Measurements from ENCODE around the gene PRKCA. TPM values are rescaled to one million over a fixed set of nuclear protein-coding genes. Genes with fewer than 3 reads are reported as not detected.
"Not testable (repeated sequence)": the region's sequence is repeated elsewhere in the genome, so short reads cannot be mapped to it uniquely, and the experiment has no call there.

The PRKCA gene
- total and polyA plus RNA-seq, 2 experiments from 2014 or later: 6.4 to 35.4 TPM

DNA sequence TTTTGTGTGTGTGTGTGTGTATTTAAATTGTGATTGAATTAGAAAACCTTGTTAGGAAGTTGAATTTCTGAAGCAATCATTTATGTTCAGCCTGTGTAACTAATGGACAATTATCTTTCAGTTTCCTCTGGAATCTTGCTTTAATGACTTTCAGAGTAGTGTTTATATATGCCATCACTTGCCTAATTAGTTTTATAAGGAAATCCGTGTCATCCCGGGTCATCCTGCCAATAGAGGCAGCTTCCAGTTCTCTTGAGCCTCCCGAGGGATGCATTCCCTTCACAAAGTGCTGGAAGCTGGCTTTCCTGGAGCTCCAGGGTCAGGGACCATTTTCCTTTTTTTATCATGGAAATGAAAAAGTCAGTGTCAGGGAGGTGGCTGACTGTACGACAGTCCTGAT lies 42.9 kb downstream of the PRKCA start (continued):
- TF ChIP-seq, protein P1, sequence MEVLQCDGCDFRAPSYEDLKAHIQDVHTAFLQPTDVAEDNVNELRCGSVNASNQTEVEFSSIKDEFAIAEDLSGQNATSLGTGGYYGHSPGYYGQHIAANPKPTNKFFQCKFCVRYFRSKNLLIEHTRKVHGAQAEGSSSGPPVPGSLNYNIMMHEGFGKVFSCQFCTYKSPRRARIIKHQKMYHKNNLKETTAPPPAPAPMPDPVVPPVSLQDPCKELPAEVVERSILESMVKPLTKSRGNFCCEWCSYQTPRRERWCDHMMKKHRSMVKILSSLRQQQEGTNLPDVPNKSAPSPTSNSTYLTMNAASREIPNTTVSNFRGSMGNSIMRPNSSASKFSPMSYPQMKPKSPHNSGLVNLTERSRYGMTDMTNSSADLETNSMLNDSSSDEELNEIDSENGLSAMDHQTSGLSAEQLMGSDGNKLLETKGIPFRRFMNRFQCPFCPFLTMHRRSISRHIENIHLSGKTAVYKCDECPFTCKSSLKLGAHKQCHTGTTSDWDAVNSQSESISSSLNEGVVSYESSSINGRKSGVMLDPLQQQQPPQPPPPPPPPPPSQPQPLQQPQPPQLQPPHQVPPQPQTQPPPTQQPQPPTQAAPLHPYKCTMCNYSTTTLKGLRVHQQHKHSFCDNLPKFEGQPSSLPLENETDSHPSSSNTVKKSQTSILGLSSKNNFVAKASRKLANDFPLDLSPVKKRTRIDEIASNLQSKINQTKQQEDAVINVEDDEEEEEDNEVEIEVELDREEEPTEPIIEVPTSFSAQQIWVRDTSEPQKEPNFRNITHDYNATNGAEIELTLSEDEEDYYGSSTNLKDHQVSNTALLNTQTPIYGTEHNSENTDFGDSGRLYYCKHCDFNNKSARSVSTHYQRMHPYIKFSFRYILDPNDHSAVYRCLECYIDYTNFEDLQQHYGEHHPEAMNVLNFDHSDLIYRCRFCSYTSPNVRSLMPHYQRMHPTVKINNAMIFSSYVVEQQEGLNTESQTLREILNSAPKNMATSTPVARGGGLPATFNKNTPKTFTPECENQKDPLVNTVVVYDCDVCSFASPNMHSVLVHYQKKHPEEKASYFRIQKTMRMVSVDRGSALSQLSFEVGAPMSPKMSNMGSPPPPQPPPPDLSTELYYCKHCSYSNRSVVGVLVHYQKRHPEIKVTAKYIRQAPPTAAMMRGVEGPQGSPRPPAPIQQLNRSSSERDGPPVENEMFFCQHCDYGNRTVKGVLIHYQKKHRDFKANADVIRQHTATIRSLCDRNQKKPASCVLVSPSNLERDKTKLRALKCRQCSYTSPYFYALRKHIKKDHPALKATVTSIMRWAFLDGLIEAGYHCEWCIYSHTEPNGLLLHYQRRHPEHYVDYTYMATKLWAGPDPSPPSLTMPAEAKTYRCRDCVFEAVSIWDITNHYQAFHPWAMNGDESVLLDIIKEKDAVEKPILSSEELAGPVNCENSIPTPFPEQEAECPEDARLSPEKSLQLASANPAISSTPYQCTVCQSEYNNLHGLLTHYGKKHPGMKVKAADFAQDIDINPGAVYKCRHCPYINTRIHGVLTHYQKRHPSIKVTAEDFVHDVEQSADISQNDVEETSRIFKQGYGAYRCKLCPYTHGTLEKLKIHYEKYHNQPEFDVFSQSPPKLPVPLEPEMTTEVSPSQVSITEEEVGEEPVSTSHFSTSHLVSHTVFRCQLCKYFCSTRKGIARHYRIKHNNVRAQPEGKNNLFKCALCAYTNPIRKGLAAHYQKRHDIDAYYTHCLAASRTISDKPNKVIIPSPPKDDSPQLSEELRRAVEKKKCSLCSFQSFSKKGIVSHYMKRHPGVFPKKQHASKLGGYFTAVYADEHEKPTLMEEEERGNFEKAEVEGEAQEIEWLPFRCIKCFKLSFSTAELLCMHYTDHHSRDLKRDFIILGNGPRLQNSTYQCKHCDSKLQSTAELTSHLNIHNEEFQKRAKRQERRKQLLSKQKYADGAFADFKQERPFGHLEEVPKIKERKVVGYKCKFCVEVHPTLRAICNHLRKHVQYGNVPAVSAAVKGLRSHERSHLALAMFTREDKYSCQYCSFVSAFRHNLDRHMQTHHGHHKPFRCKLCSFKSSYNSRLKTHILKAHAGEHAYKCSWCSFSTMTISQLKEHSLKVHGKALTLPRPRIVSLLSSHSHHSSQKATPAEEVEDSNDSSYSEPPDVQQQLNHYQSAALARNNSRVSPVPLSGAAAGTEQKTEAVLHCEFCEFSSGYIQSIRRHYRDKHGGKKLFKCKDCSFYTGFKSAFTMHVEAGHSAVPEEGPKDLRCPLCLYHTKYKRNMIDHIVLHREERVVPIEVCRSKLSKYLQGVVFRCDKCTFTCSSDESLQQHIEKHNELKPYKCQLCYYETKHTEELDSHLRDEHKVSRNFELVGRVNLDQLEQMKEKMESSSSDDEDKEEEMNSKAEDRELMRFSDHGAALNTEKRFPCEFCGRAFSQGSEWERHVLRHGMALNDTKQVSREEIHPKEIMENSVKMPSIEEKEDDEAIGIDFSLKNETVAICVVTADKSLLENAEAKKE (CRISPR knock-in tag; IDR thresholded peaks at IDR 0.05): no peak
- TF ChIP-seq POLR2AphosphoS5 (IDR thresholded peaks at IDR 0.05; ENCODE audit: low read depth): no peak
- TF ChIP-seq, protein P2, sequence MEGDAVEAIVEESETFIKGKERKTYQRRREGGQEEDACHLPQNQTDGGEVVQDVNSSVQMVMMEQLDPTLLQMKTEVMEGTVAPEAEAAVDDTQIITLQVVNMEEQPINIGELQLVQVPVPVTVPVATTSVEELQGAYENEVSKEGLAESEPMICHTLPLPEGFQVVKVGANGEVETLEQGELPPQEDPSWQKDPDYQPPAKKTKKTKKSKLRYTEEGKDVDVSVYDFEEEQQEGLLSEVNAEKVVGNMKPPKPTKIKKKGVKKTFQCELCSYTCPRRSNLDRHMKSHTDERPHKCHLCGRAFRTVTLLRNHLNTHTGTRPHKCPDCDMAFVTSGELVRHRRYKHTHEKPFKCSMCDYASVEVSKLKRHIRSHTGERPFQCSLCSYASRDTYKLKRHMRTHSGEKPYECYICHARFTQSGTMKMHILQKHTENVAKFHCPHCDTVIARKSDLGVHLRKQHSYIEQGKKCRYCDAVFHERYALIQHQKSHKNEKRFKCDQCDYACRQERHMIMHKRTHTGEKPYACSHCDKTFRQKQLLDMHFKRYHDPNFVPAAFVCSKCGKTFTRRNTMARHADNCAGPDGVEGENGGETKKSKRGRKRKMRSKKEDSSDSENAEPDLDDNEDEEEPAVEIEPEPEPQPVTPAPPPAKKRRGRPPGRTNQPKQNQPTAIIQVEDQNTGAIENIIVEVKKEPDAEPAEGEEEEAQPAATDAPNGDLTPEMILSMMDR (conservative IDR thresholded peaks at IDR 0.05; ENCODE audit: low read depth in 2 of 2): no peak
- no peak for TF ChIP-seq NANOG (IDR thresholded peaks at IDR 0.05; ENCODE audit: borderline replicate concordance)
- no peak for TF ChIP-seq EZH2phosphoT487 (IDR thresholded peaks at IDR 0.05; ENCODE audit: unreplicated experiment)

DNA sequence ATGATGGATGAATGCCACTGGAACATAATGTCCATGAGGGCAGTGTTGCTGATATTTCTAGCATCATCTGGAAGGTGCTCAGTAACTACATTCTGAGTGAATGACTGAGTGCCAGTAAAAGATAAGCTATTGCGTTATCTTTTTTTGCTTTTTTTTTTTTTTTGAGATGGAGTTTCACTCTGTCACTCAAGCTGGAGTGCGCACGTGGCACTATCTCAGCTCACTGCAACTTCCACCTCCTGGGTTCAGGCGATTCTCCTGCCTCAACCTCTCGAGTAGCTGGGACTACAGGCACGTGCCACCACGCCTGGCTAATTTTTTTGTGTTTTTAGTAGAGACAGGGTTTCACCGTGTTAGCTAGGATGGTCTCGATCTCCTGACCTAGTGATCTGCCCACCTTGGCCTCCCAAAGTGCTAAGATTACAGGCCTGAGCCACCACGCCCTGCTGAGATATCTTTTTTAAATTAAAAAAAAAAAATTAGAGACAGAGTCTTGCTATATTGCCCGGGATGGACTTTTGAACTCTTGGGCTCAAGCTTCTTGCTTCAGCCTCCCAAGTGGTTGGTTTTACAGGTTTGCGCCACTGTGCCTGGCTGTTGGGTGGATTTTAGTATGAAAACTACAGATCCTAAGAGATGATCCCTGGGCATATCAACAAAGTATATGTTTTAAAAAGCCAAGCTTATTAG lies 43.7 kb downstream of the PRKCA start:
- not testable (repeated sequence) for DNase-seq (ENCODE audit: low spot score); H3K9me2 ChIP-seq (ENCODE audit: insufficient read depth); H3K27me3 Mint-ChIP-seq (ENCODE audit: insufficient read depth, low read depth, poor library complexity); H3K27ac Mint-ChIP-seq; H3F3A ChIP-seq (replicated peaks; ENCODE audit: low read depth); H3K4me3 ChIP-seq; H4K20me1 ChIP-seq (replicated peaks; ENCODE audit: insufficient read depth); H2AFZ ChIP-seq; H3K27ac ChIP-seq (ENCODE audit: low read depth); H3K4me2 ChIP-seq; H3K4me3 Mint-ChIP-seq; H3K79me2 ChIP-seq (replicated peaks; ENCODE audit: insufficient read depth); H3K36me3 Mint-ChIP-seq (ENCODE audit: low read depth); H3K27me3 ChIP-seq (ENCODE audit: insufficient read depth); H3K36me3 ChIP-seq (ENCODE audit: insufficient read depth); H3K4me1 ChIP-seq (ENCODE audit: insufficient read depth); H3K9me3 Mint-ChIP-seq; ATAC-seq
- peaks cover 19% of the 10 kb centered on the region for H3K4me1 Mint-ChIP-seq
